Measurements from ENCODE around the gene MAGI2.

The MAGI2 gene

GRCh38 chr7:78770422-78771410 is 682.8 kb downstream of the MAGI2 start:
- peak; percentile 64 for FAIRE-seq

DNA sequence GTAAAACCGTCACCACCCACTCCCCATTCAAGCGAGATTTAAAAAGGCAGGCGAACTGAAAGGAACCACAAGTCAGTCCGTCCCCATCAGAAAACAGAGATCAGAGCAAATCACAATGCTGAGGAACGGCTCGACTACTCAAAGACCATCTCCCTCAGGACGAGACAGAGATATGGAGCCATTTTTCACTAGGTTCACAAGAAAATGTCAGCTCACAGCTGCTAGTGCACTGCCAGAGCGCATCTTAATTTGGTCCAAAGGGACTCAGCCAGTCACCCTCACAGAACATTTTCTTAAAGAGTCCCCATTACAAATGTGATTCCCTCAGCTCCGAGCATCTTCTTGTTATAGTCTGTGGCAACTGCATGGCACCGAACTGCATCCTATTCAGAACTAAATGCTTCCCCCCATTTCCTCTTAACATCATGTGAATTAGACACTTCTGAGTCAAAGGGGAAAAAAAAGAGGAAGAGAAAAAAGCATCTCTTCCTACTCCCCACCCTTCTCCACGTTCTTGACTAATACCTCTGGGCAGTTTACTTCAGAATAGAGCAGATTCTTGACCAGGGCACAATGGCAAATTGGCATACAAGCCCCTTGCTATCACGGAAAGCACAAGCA is 683.9 kb downstream of the MAGI2 start:
- FAIRE-seq = no peak

- FAIRE-seq = no peak
These were observed 684.6 kb downstream of the MAGI2 start for GRCh38 chr7:78768859-78769258.

DNA sequence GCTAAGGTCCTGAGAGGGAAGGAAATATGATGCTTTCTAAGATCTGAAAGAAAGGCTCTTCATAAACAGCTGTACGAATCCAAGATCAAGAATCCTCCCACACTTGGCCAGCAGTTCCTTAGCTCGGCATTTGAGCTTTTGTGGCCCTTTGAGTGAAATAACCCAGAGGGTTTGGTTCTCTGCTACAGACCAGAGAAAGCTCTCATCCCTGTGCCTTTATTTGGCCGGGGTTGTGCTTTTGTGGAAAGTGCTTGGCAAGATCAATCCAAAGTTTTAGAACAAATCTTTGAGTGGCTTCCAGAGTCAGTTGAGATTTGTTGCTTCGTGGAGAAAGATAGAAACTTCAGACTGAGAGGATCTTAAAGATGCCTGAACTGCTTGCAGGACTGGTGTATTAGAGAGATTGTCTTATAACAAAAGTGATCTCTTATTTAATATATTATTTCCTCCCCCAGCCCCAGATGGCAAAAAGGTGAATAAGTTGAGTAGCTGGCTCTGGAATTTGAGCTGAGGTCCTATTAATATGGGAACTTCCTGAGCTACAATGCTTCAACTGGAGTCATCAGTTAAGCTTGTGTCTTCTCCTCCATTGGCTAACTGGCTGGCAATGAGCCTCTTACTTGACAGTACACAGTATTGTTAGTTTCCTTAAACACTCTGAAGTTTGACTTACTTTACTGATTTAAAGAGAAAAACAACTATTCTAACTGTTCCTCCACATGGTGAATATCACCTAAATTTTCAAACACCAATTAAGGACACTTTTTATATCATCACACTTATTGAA is 687.3 kb downstream of the MAGI2 start:
- no peak for FAIRE-seq

DNA sequence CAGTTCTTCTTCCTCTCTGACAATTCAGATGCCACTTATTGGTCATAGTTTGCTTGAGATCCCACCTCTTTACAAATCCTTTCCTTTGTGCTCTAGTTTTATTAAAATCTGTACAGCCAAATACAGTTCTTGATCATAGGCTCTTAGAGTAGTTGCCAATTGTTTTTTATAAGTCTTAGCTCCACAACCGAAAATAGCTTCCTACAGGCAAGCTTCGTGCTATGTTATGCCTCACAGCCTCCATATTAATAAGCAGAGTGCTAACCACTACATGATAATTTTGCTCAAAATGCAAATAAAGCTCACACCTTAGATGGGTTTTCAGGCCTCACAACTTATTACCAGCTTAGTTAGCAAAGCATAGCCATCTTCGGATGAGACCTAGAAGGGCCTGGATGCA is 688.9 kb downstream of the MAGI2 start:
- FAIRE-seq = no peak

- no peak for FAIRE-seq
These were observed 690.8 kb downstream of the MAGI2 start for GRCh38 chr7:78762625-78763024.

DNA sequence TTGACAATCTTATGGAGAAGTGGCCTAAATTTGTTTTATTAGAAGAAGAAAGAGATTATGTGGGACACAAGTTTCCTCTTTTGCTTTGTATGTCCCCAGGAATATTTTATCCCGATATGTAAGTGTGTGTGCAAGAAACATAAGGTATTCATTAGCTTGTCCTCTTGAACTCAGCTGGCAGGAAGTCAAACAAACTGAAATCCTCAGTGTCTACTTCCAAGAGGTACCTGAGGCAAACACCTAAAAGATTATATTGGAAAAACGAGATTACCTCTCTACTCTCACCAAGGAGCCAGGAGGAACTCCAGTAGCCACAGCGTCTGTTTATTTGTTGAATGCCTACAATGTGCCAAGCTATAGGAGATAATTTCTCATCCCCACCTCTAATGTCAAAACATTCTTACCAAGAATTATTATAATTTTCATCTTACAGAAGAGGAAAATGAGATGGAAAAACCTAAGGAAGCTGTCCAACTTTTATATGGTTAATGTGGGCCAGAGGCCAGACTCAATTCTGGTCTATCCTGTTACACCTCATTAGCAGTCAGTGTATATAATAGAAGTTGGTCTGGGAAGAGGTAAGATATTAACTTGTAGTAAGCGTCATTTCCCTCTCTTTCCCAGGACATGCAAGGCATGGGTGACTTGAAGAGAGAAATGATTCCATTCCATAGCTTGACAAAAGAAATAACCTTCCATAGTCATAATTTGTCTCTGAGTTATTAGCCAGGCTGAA is 692.7 kb downstream of the MAGI2 start:
- no peak for FAIRE-seq

GRCh38 chr7:78752554-78752953 is 700.9 kb downstream of the MAGI2 start:
- FAIRE-seq = no peak

DNA sequence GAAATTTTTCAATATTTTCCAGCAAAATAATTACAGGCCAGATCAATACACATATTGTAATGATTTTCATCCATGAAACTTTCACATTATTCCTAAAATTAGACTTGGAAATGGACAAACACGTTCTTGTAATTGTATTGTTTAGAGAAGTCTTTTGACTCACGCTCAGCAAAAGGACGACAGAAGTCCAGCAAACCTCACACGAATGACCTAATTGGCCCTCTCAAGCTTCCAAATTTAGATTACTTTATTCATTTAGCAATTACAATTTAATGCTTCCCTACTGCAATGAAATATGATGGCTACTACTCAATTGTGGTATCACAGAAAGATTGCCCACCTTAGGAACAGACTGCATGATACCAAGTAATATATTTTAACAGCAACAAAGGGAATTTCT is 702.2 kb downstream of the MAGI2 start:
- FAIRE-seq = peak; percentile 30

DNA sequence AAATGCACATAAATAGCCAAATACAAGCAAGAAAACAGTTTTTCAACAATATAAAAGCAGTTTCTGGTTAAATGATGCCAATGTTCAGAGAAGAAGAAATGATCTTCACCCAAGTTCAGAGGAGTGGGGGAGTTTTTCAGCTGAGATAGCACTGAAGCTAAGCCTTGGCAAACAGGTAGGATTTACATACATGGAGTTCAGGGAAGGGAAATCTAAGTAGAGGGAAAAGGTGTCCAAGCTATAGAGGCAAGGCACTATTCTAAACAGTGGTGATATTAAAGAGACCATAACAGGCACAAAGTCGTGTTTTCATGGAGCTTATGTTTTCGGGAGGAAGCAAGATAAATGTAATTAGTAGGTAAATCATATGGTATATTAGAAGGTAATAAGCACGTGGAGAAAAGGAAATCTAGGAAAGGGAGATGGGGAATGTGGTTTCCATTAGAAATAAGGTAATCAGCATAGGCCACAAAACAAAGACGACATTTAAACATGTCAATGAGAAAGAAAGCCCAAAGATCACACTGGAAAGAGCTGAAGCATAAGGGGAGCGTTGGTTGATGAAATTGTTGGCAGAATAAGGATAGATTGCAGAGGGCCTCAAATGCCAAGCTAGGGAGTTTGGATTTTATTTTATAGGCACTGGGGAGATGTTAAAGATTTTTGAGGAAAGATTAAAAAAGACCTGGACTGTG is 704.3 kb downstream of the MAGI2 start:
- FAIRE-seq = no peak

GRCh38 chr7:78747592-78747991 is 705.9 kb downstream of the MAGI2 start:
- no peak for FAIRE-seq

- FAIRE-seq = no peak
These were observed 707.2 kb downstream of the MAGI2 start for GRCh38 chr7:78746301-78746700.

DNA sequence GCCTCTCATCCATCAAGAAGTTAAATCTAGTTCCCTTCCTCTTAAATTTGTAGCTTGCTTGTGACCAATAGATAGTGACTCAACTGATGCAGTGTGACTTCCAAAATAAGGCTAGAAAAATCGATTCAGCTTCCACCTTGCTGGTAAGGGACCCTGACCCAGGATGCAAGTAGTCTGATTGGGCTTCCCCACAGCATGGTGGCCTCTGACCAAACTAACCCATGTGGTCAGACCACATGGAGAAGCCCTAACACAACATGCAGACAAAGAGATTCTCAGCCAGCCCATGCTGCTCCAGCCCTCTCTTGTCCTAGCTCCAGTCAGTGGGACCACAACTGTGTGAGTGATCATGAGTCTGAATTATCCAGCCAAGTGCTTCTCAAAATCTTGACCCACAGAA is 710.8 kb downstream of the MAGI2 start:
- no peak for FAIRE-seq

DNA sequence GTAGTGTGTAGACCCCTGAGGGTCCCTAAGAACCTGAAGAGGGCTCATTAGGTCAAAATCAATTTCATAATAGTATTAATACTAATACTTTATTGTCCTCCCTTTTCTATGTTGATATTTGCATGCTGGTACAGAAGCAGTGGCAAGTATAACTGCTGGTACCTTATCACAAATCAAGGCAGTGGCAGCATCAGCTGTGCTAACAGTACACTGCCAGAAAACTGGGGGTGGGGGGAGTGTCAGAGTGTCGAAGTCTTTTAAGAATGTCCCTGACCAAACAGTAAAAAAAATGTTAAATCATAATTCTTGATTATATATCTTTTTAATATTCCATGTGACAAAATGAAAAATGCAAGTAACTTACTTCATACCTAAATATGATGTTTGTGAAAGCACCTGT is 716.9 kb downstream of the MAGI2 start:
- FAIRE-seq = no peak

GRCh38 chr7:78734626-78735025 is 718.8 kb downstream of the MAGI2 start:
- no peak for FAIRE-seq

DNA sequence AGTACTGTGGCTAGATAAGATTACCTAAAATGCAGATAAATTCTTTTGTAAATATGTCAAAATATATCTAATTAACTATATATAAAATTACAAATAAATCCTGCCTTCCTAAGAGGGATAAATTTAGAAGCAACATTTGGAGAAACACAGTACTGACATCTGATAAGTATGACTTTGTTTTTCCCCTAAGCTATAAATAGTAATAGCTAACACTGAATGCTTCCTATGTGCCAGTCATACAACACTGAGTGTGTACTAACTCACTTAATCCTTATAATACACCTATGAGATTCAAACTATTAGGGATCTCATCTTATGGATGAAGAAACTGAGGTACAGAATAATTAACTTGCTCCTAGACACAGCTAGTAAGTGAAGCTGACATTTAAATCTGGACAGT is 733.4 kb downstream of the MAGI2 start:
- FAIRE-seq = no peak

- no peak for FAIRE-seq
These were observed 735.3 kb downstream of the MAGI2 start for GRCh38 chr7:78718212-78718611.

DNA sequence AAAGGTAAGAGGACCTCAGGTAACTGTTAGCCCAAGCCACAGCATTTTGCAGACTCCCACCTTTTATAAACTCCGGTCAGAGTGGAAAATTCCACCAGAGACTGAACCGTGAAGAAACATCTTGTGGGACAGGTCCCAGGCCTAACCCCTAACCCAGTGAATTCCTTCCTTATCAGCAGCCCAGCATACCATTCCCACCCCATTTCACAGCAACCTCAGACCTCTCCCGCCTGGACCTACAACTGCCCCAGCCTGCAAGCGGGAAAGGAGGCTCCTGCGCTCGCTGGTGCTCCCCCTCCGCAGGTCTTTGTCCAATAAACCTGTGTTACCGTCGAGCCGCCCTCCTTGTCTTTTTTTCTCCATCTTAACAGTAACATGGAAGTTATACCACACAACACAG is 736.6 kb downstream of the MAGI2 start:
- no peak for FAIRE-seq

- FAIRE-seq = no peak
These were observed 739.1 kb downstream of the MAGI2 start for GRCh38 chr7:78714356-78714755.

GRCh38 chr7:78712111-78712510 is 741.4 kb downstream of the MAGI2 start:
- no peak for FAIRE-seq

GRCh38 chr7:78709658-78710057 is 743.8 kb downstream of the MAGI2 start:
- no peak for FAIRE-seq

DNA sequence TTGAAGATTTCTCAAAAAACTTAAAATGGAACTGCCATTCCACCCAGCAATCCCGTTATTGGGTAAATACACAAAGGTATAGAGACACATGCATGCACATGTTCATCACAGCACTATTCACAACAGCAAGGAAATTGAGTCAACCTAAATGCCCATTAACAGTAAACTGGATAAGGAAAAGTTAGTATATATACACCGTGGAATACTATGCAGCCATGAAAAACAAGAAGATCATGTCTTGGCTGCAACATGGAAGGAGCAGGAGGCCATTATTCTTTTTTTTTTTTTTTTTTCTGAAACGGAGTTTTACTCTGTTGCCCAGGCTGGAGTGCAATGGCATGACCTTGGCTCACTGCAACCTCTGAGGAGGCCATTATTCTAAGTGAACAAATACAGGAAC is 749.0 kb downstream of the MAGI2 start:
- FAIRE-seq = no peak

Measured in islet of Langerhans (tissue), 1 donor.